Measurements from ENCODE around the gene ANKRD18B.
A peak's percentile ranks its signal among the peaks of the same experiment; 100 is the strongest.
"Not testable (repeated sequence)": the region's sequence is repeated elsewhere in the genome, so short reads cannot be mapped to it uniquely, and the experiment has no call there.

ANKRD18B gene

DNA sequence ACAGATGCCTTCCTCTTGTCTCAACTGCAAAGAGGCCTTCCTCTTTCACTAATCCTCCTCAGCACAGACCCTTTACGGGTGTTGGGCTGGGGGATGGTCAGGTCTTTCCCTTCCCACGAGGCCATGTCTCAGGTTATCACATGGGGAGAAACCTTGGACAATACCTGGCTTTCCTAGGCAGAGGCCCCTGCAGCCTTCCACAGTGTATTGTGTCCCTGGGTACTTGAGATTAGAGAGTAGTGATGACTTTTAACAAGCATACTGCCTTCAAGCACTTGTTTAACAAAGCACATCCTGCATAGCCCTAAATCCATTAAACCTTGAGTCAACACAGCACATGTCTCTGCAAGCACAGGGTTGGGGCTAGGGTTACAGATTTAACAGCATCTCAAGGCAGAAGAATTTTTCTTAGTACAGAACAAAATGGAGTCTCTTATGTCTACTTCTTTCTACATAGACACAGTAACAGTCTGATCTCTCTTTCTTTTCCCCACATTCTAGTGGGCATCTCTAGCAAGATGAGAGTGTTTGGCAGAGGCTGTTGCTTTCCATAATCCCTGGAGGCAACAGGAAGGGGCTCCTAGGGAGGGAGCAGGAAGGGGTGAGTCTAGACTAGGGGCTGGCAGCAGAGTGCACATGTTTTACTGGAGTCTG lies 8.6 kb upstream of the ANKRD18B start:
- not testable (repeated sequence) for H3K9me3 ChIP-seq (ENCODE audit: low read length); H3K27me3 ChIP-seq (ENCODE audit: insufficient read depth, low read length); H3K4me1 ChIP-seq (ENCODE audit: insufficient read depth, low read length); H3K36me3 ChIP-seq (ENCODE audit: insufficient read depth, low read length); H3K4me3 ChIP-seq (ENCODE audit: low read length); H2AFZ ChIP-seq (ENCODE audit: low read depth, low read length)

DNA sequence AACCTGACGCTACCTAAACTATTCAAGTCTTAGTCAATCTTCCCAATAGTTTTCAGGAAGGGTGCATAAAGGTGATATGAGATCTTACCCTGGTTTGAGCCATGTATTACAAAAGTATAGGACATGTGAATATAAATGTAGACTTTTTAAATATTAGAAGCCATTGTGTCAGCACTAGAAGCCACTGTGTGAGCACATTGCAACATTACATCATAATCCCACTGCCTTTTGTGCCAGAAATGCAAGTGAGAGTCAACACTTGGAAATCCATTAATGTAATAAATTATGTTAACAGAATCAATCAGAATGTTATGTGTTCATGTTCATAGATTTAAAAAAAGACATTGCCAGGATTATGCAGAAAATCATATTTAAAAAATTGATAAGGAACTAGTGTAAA lies 7.7 kb upstream of the ANKRD18B start:
- H3K27me3 ChIP-seq (ENCODE audit: insufficient read depth, low read length); H3K36me3 ChIP-seq (ENCODE audit: insufficient read depth, low read length); H3K4me1 ChIP-seq (ENCODE audit: insufficient read depth, low read length); H2AFZ ChIP-seq (ENCODE audit: low read depth, low read length); H3K9me3 ChIP-seq (ENCODE audit: low read length); H3K4me3 ChIP-seq (ENCODE audit: low read length): not testable (repeated sequence)

DNA sequence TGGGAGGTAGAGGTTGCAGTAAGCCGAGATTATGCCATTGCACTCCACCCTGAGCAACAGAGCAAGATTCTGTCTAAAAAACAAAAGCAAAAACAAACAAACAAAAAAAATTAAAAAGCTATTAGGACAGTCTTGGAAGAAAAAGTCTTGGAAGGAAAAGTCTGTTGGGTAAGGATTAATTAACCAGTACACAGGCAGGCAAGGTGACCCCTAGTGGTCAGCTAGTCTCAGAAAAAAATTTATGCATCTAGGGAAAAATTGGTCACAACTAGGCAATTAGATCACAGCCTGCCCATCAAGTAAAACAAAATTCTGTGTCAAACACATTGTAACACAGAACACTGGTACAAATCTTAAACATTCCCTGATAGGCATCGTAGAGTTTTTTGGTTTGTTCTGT lies 6.7 kb upstream of the ANKRD18B start:
- Histone ChIP-seq H3K4me1 (ENCODE audit: insufficient read depth, low read length) (no peaks in the 10 kb centered on the region), H3K36me3 (ENCODE audit: insufficient read depth, low read length) (no peaks in the 10 kb centered on the region), H3K9me3 (ENCODE audit: low read length) (no peaks in the 10 kb centered on the region), H2AFZ (ENCODE audit: low read depth, low read length) (no peak overlapping the region), H3K4me3 (ENCODE audit: low read length) (no peak overlapping the region), H3K27me3 (ENCODE audit: insufficient read depth, low read length) (peaks cover 12% of the 10 kb centered on the region)

DNA sequence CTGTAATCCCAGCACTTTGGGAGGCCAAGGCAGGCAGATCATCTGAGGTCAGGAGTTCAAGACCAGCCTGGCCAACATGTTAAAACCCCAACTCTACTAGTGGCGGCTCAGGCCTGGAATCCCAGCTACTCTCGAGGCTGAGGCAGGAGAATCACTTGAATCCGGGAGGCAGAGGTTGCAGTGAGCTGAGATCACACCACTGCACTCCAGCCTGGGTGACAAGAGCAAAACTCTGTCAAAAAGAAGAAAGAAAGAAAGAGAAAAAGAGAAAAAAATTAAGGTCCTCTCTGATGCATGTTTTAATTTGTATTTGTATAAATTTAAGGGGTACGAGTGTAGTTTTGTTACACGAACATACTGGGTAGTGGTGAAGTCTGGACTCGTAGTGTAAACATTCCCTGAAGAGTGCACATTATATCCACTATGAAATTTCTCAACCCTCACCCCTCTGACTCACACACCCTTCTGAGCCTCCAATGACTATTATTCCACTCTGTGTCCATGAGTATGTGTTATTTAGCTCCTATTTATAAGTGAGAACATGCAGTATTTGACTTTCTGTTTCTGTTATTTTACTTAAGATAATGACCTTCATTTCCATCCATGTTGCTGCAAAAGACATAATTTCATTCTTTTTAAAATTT lies 6.0 kb upstream of the ANKRD18B start:
- not testable (repeated sequence) for H3K36me3 ChIP-seq (ENCODE audit: insufficient read depth, low read length); H2AFZ ChIP-seq (ENCODE audit: low read depth, low read length); H3K9me3 ChIP-seq (ENCODE audit: low read length); H3K4me3 ChIP-seq (ENCODE audit: low read length); H3K4me1 ChIP-seq (ENCODE audit: insufficient read depth, low read length)
- peaks cover 14% of the 10 kb centered on the region for H3K27me3 ChIP-seq (ENCODE audit: insufficient read depth, low read length)

DNA sequence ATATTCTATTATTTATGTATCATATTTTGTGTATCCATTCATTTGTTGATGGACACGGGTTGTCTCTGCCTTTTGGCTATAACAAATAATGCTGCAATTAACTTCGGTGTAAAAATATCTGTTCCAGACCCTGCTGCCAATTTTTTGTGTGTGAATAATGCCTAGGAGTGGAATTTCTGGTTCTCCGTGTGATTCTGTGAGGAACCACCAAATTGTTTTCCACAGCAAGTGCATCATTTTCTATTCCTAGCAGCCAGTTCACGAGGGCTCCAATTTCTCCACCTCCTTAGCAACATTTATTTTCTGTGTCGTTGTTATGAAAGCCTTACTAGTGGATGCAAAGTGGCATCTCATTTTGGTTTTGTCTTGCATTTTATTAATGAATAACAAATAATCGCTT lies 2.2 kb upstream of the ANKRD18B start:
- H3K4me1 ChIP-seq (ENCODE audit: insufficient read depth, low read length); H2AFZ ChIP-seq (ENCODE audit: low read depth, low read length); H3K9me3 ChIP-seq (ENCODE audit: low read length); H3K4me3 ChIP-seq (ENCODE audit: low read length); H3K36me3 ChIP-seq (ENCODE audit: insufficient read depth, low read length): not testable (repeated sequence)
- peaks cover 38% of the 10 kb centered on the region for H3K27me3 ChIP-seq (ENCODE audit: insufficient read depth, low read length)

DNA sequence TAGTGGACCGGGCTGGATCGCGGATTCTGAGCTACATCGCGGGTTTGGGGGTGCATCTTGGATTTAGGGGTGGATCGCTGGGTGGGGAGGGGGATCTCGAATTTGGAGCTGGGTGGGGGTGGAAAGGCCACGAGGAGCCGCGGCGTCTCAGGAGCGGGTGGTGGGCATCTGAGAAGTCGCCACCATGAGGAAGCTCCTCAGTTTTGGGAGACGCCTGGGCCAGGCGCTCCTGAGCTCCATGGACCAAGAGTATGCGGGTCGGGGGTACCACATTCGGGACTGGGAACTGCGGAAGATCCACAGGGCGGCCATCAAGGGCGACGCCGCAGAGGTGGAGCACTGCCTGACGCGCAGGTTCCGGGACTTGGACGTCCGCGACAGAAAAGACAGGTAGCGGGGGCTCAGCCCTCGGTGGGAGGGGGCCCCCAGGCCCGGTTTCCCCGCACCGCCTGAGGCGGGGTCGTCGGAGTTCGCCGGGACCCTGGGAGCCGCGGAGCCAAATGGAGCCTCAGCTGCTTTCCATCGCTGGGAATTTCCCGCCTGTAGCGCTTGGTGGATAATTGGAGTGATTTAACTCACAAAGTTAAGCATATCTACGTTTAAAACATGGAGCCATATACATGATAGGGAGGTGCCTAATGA lies 376 bp downstream of the ANKRD18B start:
- Histone ChIP-seq H3K9me3 (ENCODE audit: low read length) (no peaks in the 10 kb centered on the region), H3K4me1 (ENCODE audit: insufficient read depth, low read length) (peaks cover 9% of the 10 kb centered on the region), H3K36me3 (ENCODE audit: insufficient read depth, low read length) (no peaks in the 10 kb centered on the region), H2AFZ (ENCODE audit: low read depth, low read length) (peak overlapping the region; percentile 59), H3K4me3 (ENCODE audit: low read length) (peak overlapping the region; percentile 37), H3K27me3 (ENCODE audit: insufficient read depth, low read length) (peaks cover 38% of the 10 kb centered on the region)

DNA sequence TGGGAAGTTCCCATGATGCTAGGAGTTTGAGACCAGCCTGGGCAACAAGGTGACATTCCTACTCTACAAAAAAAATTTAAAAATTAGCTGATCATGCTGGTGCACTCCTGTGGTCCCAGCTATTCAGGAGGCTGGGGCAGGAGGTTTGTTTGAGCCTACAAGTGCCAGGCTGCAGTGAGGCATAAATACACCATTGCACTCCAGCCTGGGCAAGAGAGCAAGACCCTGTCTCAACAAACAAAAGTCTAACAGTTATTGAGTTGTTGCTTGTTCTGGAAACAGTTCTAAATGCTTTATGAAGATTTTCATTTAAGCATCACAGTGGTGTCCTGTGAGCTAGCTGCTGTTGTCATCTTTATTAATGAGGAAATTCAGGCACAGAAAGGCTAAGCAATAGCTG lies 4.0 kb downstream of the ANKRD18B start:
- peaks cover 24% of the 10 kb centered on the region for H3K27me3 ChIP-seq (ENCODE audit: insufficient read depth, low read length)
- H2AFZ ChIP-seq (ENCODE audit: low read depth, low read length); H3K9me3 ChIP-seq (ENCODE audit: low read length); H3K36me3 ChIP-seq (ENCODE audit: insufficient read depth, low read length); H3K4me1 ChIP-seq (ENCODE audit: insufficient read depth, low read length); H3K4me3 ChIP-seq (ENCODE audit: low read length): not testable (repeated sequence)

DNA sequence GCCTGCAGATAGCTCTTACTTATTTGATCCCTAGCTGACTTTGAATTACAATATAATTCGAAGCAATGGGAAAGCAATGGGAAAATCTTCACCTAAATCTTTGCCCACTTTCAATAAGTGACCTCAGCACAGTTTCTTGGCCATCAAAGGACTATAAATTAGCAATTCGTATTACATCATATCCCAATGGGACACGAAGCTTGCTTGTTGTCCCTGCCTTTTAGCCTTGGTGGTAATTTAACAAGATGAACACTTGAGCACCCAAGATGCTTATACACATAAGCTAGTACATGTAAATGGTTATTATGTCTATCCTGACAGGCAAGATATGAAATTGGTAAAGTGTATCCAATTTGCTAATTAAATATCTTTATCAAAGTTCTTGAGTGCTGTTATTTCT lies 9.9 kb downstream of the ANKRD18B start:
- H3K4me3 ChIP-seq (ENCODE audit: low read length); H3K4me1 ChIP-seq (ENCODE audit: insufficient read depth, low read length); H3K9me3 ChIP-seq (ENCODE audit: low read length); H3K36me3 ChIP-seq (ENCODE audit: insufficient read depth, low read length); H2AFZ ChIP-seq (ENCODE audit: low read depth, low read length); H3K27me3 ChIP-seq (ENCODE audit: insufficient read depth, low read length): not testable (repeated sequence)

DNA sequence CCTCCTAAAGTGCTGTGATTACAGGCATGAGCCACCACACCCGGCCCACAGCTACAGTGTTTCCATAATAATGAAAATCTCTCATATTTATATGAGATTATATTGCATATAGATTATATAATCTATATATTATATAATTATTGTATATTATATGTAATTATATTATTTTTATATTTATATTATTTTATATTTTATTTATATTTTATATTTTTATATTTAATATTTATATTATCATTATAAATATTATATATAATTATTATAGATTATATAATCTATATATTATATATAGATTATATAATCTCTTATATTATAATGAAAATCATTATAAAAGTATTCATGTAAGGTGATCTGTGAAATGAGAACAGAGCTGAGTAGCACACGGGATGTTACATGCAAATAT lies 11.5 kb downstream of the ANKRD18B start:
- no peak overlapping the region for H3K4me3 ChIP-seq (ENCODE audit: low read length)
- no peak overlapping the region for H2AFZ ChIP-seq (ENCODE audit: low read depth, low read length)
- H3K36me3 ChIP-seq (ENCODE audit: insufficient read depth, low read length): no peaks in the 10 kb centered on the region
- no peaks in the 10 kb centered on the region for H3K4me1 ChIP-seq (ENCODE audit: insufficient read depth, low read length)
- H3K27me3 ChIP-seq (ENCODE audit: insufficient read depth, low read length): no peaks in the 10 kb centered on the region
- H3K9me3 ChIP-seq (ENCODE audit: low read length): no peaks in the 10 kb centered on the region

DNA sequence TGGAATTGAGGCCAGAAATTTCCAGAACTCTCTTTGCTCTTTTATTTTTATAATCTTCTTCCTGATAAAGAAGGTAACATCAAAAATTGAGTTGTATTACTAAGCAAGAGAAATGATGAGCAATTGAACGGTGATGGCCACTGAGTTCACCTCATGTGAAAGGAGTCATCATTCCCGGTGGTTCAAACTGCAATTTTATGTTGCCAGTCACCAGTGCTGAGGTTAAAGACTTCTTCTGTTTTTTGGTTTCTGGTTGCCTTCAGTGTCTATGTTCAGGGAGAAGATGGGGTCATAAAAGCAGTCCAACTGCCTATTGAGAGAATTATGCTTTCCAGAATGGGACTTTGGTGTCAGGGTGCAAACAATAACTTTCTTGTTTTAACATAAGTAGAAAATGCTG lies 19.4 kb downstream of the ANKRD18B start:
- not testable (repeated sequence) for H3K9me3 ChIP-seq (ENCODE audit: low read length); H3K4me1 ChIP-seq (ENCODE audit: insufficient read depth, low read length); H3K36me3 ChIP-seq (ENCODE audit: insufficient read depth, low read length); H2AFZ ChIP-seq (ENCODE audit: low read depth, low read length); H3K4me3 ChIP-seq (ENCODE audit: low read length); H3K27me3 ChIP-seq (ENCODE audit: insufficient read depth, low read length)

DNA sequence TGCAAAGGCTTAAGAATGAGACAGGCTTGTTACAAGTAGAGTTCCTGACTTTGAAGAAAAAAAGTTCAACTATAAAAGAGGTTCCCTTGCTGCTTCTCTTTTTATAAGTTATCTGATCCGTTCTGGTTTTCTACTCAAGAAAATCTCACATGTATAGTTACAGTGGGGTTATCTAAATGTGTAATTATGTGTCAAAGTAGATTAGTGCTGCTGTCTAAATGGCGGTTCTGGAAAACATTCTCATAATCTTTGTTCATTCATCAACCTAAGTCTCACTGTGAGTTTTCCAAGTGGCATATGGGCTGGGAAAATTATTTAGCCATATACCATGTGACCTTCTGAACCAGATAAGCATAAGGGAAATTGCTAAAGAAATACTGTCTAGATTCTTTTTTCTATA lies 21.7 kb downstream of the ANKRD18B start:
- H3K27me3 ChIP-seq (ENCODE audit: insufficient read depth, low read length); H2AFZ ChIP-seq (ENCODE audit: low read depth, low read length): not testable (repeated sequence)

DNA sequence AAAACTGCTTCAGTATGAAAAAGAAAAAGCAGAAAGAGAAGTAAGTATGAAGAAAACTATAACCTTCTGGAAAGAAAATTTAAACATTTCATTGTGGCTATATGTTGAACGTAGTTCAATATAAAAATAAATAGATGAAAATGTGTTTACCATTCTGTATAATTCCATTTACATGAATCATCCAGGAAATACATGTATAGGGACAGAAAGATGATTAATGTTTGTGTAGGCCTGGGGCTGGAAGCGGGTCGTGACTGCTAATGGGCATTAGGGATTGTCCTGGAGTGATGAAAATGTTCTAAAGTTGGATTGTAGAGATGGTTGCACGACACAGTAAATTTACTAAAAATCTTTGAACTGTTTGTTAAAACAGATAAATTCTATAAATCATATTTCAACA lies 24.8 kb downstream of the ANKRD18B start:
- H3K4me3 ChIP-seq (ENCODE audit: low read length); H3K27me3 ChIP-seq (ENCODE audit: insufficient read depth, low read length); H3K4me1 ChIP-seq (ENCODE audit: insufficient read depth, low read length); H3K9me3 ChIP-seq (ENCODE audit: low read length); H3K36me3 ChIP-seq (ENCODE audit: insufficient read depth, low read length); H2AFZ ChIP-seq (ENCODE audit: low read depth, low read length): not testable (repeated sequence)

More for the DNA sequence above, 21.7 kb downstream of the ANKRD18B start:
- H3K4me3 ChIP-seq (ENCODE audit: low read length); H3K9me3 ChIP-seq (ENCODE audit: low read length); H3K36me3 ChIP-seq (ENCODE audit: insufficient read depth, low read length); H3K4me1 ChIP-seq (ENCODE audit: insufficient read depth, low read length): not testable (repeated sequence)

DNA sequence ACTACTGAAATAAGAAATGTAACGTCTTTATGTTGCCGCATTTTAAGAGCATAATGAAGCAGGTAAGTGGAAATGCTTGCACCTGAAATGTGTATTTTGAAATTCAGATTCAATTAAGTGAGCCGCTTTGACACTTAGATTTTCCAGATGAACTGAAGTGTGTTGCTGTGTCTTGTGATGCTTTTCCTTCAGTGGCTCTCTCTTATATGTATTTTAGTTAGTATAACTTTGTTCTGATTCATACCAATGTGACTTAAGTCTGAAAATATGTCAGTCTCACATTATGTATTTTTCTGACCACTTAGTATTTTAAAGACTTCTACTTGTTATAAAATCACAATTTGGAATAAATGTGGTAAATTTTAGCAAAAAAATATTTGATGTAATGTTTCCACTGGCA lies 25.4 kb downstream of the ANKRD18B start:
- H2AFZ ChIP-seq (ENCODE audit: low read depth, low read length): not testable (repeated sequence)

DNA sequence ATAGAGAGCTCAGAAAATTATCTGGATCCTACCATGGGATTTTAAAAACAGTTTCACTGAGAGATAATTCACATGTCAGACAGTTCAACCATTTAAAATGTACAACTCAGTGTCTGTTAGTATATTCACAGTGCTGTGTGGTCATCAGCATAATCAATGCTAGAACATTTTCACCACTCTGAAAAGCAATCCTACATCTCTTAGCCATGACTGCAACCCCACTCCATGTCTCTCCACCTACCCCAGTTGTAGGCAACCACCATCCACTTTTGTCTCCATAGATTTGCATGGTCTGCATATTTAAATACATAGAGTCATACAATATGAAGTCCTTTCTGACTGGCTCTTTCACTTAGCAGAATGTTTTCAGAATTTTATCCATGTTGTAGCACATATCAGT lies 27.1 kb downstream of the ANKRD18B start:
- not testable (repeated sequence) for H2AFZ ChIP-seq (ENCODE audit: low read depth, low read length); H3K27me3 ChIP-seq (ENCODE audit: insufficient read depth, low read length); H3K4me1 ChIP-seq (ENCODE audit: insufficient read depth, low read length); H3K36me3 ChIP-seq (ENCODE audit: insufficient read depth, low read length); H3K9me3 ChIP-seq (ENCODE audit: low read length); H3K4me3 ChIP-seq (ENCODE audit: low read length)

More for the DNA sequence above, 25.4 kb downstream of the ANKRD18B start:
- not testable (repeated sequence) for H3K27me3 ChIP-seq (ENCODE audit: insufficient read depth, low read length); H3K36me3 ChIP-seq (ENCODE audit: insufficient read depth, low read length); H3K9me3 ChIP-seq (ENCODE audit: low read length); H3K4me1 ChIP-seq (ENCODE audit: insufficient read depth, low read length); H3K4me3 ChIP-seq (ENCODE audit: low read length)

Measured in neuron (in vitro differentiated cells).